NCI-H1417 (cell line): ENCODE measurements around the gene VPS26C.

Source experiments
- DNase-seq, 3 experiments: peaks; one replicate each; lab custom pipeline; 2025; lab: John Stamatoyannopoulos, UW

The VPS26C gene

DNA sequence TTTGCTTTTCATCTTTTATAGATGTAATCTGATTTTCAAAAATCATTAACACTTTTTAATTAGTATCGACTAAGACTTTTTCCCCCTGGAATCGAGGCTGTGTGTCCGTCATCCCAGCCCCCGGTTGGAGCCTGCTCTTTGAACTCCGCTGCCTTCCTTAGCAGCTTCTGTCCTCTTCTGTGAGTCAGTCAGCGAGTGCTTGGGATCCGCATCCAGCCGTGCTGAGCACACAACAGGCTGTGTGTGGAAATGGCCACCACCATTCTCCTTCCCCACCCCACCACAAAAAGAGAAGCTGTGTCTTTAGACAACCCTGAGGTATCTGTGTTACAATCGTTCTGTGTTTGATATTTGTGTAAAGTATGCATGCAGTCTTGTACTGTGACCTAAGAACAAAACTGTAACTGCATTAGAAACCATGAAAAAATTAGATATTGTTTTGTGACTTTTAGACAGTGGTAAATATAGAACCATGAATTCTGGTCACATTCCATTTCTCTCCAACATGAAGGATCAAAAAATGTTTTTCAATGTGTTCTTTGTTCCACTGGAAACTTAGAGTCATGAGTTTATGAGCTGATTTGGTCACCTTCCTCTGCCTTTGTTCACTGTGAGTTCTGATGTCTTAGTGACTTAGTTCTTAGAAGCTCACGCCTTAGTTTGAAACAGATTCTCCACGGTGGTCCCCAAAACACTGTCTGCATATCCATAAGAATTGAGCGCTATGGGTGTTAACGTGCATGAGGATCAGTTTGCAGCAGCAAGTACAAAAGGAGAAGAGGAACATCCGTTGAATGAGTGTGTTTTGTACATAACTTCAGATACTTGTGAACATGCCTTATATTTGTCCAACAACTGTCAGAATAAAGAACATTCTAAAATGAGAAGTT, 64.7 kb downstream of the VPS26C start:
- DNase-seq, result no peak

DNA sequence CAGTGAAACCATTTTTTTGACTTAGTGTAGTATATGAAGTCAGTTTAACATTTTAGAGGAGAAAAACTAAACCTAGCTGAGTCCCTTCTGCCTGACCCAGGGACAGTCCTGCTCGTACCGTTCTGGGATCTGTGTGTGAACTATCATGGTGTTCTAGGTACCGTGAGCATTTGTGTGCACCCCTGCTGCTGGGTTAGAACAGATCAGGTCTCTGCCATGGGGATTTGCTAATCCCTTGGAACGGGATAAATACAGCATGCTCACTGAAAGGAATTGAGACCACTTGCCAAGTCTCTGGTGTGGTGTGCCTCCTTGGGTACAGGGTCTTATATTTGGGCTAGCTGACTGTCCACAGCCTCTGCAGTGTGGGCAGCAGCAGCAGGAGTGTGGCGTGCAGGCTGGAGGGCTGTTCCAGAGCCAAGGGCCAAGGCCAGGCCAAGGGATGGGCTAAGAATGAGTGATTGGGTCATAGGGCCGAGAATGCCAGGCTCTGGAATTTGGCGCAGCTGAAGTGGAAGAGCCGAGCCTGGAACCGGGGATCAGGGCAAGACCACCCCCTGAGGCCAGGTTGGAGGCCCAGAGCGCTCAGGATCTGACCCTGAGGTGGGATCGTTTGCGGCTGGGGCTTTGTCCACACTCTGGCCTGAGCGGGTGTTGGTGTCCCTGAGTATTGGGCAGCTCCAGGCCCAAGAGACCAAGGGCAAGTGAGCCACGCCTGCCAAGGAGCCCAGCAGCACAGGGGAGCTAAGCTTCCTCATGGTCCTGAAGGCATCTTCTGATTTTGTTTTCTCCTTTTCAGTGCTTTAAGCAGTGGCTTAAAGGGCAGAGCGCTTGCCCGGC, 66.3 kb downstream of the VPS26C start:
- no peak for DNase-seq

DNA sequence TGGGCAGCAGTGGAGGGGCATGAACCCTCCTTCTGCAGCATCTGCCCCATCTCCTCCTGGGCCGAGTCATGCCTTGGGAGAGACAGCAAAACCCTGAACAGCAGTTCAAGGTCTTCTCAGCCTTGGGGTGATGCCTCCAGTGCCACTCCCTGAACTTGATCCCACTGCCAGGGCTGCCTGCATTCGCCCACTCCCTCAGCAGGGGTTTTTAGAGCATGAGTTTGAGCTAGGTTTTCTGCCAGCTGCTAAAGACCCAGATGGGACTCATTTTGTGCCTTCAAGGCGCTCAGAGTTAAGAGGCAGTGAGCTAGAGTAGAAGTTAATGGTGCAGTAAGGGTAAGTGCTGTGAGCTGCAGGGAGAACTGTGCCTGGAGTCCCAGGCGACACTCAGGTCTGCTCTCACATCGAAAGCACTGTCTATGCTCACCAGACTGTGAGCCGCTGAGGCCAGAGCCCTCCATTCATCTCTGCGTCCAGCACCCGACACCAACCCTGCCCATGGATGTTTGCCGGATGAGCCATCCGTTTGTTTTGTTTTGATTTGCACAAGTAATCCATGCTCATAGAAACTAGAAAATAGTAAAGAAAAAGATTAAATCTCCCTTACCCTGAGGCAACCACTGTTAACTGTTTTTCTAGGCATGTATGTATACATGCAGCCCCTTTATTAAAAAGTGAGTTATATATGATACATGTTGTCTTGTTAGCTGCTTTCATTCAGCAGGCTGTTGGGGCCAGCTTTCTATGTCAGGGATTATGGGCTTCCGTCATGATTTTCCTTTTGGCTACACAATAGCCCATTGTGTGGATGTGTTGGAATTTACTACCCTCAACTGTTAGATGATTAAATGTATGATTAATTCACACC, 67.8 kb downstream of the VPS26C start:
- DNase-seq, result no peak

DNA sequence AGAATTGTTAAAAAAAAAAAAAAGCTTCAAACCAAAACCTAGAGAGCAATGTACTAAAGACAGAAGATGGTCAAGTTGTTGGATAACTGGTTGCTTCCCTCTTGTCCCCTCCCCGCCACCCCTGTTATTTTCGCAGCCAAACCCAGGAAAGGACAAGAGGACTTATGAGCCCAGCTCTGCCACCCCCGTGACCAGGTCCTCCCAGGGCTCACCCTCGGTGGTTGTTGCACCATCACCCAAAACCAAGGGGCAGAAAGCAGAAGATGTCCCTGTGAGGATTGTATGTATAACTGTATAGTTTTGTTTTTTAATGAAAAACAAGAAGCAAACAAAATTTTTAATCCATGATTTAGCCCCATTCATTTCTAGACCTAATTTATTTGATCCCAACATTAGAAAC, 69.4 kb downstream of the VPS26C start:
- DNase-seq, result no peak

DNA sequence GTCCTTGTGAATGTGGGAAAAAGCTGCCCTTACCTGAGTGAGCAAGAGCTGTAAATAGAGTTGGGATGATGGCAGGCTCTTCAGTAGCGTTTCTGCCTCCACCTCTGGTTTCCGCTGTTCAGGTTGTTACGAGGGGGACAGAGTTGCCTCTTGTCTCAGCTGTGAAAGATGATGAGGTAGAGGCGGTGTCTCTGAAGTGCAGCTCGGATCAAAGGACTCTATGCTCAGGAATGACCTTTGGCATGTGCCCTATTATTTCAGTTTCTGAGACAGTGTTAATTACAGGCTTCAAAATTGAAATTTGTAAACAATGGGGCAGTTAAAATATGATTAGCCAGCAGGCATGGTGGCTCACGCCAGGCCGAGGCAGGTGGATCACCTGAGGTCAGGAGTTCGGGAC, 70.3 kb downstream of the VPS26C start:
- peak in 1 of 3 experiments; percentile 34 for DNase-seq

DNA sequence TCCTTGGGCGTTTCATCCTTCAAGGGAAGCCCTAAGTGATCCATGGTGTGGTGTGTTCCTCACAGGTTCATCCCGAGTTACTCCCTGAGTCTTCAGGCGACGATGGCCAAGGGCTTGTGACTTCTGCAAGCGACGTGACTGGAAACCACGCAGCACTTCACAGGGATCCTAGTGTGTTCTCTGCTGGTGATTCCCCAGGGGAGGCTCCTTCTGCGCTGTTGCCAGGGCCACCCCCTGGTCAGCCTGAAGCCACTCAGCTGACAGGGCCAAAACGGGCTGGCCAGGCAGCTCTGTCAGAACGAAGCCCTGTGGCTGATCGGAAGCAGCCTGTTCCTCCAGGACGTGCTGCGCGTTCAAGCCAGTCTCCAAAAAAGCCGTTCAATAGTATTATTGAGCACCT, 71.5 kb downstream of the VPS26C start:
- DNase-seq, result no peak

DNA sequence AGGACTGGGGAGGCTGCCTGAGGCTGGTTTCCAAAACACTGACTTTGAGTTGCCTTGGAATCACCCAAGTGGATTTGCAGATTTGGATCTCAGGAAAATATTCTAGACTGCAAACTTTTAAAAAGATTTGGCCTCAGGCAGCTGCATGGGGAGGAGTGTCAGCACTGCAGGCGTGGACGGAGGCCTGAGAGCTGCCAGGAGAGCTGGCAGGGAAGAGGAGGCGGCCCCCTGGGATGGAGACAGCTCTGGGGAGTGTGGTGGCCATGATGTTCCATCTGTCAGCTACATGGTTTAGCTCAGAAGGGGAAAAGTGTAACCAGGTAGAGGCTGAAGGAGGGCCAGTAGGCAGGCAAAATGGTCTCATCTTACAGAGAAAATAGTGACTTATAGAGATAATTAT, 72.1 kb downstream of the VPS26C start:
- no peak for DNase-seq

DNA sequence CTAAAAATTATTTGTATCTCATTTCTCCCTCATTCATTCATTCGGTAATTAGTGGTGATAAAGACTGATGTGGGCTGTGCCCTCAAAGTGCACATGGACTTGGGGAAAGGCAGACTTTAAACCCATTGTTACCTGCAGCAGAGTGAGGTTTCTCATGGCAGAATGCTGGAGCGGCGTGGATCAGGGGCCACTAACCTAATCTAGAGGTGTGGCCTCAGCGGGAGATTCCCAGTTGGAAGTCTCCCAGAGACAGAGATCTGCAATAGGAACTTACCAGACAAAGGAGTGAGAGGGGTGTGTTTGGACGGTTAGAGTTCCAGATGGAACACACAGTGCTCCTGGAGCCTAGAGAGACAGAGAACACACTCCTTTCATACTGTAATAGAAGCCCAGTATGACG, 73.5 kb downstream of the VPS26C start:
- DNase-seq, result no peak

DNA sequence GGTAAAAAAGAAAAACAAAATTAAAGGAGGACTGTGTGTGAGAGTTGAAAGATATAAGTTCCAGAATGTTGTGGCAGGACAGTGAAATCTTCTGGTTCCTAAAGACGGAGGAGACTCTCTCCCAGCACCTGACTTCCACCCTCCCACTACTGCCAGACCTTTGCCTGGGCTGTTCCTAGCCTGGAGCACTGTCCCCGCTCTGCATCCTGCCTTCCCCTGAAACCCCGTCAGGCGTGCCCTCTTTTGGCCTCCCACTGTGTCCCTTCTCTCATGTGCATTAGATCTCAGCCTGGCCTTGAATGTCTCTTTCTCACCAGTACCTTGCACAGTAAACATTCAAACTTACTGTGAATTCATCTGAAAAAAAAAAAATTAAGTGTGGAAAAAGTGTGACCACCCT, 74.1 kb downstream of the VPS26C start:
- DNase-seq, result no peak

DNA sequence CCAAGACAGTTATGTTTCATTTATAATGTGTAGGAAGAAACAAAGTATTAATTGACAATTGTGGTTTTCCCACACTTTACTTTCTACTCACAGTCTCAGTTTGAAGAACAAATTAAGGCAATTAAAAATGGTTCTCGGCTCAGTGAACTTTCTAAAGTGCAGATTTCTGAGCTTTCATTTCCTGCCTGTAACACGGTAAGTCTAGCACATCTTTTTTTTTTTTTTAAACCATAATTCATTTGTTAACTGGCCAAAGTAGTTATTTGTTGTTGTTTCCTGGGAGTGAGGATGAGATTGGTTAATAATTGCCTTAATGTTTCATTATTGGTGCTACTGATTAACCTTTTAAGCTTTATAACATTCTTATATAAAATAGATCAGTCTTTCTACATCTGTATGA, 75.1 kb downstream of the VPS26C start:
- no peak for DNase-seq

DNA sequence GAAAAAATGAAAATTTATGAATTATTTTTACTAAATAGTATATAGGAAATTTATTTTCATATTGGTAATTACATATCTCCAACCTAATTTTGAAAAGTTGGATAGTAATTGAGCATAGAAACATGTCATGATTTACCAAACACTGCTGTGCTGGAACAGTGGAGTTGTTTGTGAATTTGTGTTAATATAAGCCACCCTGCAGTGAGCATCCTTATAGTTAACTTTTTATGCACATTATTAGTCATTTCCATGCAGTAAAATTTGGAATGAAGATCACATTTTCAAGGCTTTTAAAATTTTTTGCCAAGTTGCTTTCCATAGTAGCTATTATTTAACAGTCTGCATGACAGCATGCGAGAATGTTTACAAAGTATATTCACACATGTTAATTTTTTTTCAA, 78.3 kb downstream of the VPS26C start:
- DNase-seq, result no peak

DNA sequence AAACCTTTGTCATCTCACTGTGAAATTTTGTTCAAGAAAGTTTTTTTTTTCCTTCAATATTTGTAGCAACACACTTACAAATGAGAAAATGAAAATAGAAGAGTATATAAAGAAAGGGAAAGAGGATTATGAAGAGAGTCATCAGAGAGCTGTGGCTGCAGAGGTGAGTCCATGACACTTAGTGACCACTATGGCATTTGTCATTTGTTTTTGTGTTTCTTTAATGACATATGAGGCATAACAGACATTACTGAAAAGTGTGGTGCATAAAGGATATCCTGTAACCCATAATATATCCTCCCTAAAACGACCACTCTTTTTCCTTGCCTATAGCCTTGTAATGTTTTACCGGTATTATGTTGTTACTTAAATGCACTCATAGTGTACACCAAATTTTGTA, 80.2 kb downstream of the VPS26C start:
- no peak for DNase-seq

DNA sequence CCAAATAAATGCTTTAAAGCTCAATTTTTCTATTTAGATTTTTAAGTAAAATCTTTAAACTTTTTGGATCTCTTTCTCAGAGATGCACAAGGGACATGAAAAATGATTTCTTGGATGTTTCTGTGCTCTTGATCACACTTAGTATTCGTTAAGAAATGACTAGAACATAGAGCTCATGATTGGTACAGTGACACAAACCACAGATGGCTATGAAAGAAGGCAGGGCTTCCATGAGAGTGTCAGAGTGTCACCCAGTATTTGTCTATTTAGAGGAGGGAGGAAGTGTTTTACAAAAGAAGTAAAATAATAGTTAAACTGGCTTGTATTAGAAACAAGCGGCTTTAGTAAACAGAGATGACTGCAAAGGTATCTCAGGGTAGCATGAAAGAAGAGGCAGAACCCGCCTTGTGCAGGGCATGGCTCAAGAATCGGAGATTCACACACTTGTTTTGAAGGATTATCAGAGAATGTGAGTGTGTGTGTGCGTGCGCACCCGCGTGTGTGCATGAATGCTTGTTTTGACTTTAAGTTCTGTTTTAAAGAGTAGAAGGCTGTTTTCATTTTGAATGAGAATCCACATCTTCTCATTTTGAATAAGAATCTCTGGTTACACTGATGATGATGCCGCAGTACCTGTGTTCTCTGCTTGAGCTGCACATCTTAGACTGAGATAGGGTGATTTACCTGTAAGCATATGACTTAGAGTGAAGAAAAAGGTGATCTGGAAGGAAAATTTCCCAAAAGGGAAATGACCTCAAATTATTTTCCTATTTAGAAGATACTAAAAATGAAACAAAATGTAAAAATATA, 82.1 kb downstream of the VPS26C start:
- no peak for DNase-seq

DNA sequence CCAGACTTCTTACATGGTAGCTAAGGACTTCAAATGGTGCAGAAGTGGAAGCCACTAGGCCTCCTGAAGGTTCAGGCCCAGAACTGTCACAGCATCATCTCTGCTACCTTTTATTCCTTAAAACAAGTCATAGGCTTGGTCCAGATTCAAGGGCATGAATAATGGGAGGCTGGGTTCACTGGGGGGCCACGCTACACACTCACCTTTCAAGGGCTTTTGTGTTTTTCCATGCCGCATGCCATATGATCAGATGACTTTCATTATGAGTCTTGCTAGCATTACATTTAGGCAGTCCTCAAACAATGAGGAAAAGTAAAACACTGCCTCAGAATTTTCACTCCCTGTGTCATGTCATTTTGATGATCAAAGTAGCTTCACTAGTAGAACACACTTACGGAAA, 83.4 kb downstream of the VPS26C start:
- DNase-seq, result no peak

DNA sequence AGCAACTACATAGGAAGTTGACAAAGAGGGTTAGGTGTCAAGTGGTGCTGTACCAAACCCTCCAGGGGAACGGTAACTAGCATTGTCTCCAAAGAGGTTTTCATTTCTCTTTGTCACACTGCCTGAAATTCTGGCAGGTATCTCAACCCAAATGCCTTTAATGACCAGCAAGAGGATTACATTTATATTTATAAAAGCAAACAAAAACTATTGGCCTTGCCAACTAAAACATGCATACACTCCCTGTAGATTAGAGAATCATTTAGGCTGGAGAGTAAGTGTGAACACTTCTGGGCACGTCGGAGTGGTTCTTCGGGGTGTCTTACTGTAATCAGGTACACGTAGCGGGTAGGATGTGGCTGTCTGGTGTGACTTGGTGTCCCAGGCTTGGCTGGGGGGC, 84.9 kb downstream of the VPS26C start:
- no peak for DNase-seq

DNA sequence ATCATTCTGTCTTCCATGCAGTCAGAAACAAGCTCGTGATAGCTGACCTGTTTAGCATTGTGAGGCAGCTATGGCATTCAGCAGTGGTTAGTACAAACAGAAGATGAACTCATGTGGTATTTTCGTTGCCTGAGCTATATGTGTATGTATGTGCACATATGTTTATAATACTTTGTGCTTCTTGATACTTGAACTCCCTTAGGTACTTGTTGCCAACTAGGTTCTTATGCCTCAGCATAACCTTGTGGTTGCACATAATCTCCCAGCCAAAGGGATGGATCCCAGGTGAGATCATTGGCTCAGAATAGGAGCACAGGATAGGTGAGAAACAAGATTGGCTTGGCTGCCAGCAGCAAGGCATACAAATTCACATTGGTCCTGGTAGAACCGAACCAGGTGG, 86.1 kb downstream of the VPS26C start:
- DNase-seq, result no peak

DNA sequence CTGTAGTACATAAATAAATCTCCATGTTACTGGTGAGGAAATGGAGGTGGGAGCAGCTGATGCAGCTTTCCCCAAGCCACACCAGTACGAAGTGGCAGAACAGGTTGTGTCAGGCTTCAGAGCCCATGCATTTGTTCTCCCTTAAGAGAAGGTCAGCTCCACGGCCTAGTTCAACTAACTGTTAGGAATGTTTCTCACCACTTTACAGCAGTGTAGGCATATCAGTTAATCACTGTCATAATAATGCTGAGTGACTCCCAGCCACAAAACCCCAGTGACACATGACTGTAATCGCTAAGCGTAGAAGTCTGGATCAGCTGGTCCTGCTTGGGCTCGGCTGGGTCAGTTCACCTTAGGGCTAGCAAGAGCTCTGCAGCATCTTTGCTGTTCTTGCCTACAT, 90.4 kb downstream of the VPS26C start:
- DNase-seq, result no peak
